Measurements from ENCODE around the gene NDUFV1. TPM values are rescaled to one million over a fixed set of nuclear protein-coding genes. Genes with fewer than 3 reads are reported as not detected.
"Not testable (repeated sequence)": the region's sequence is repeated elsewhere in the genome, so short reads cannot be mapped to it uniquely, and the experiment has no call there.

Gene NDUFV1
- total and polyA plus RNA-seq, 2 donors (not counting 1 experiment from before 2014, with no cell fraction given): 238 to 315 TPM

DNA sequence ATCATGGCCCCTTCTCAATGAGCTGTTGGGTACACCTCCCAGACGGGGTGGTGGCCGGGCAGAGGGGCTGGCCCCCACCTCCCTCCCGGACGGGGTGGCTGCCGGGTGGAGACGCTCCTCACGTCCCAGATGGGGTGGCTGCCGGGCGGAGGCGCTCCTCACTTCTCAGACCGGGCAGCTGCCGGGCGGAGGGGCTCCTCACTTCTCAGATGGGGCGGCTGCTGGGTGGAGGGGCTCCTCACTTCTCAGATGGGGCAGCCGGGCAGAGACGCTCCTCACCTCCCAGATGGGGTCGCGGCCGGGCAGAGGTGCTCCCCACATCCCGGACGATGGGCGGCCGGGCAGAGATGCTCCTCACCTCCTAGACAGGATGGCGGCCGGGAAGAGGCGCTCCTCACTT lies 8.8 kb upstream of the NDUFV1 start:
- H3K9me3 Mint-ChIP-seq (ENCODE audit: insufficient read depth); intact Hi-C loops (cut with micrococcal nuclease); H3K27ac ChIP-seq (ENCODE audit: low read length in 2 of 2); POLR2A ChIA-PET; H3K36me3 ChIP-seq (replicated peaks in 1 of 2; ENCODE audit: control extremely low read depth in 1 of 2, control insufficient read depth in 1 of 2, extremely low read depth in 1 of 2, insufficient read depth in 2 of 2, low read length in 1 of 2); H2AFZ ChIP-seq (ENCODE audit: insufficient read depth, low read depth, low read length, poor library complexity, severe bottlenecking); H3K9ac ChIP-seq (ENCODE audit: low read length); H3K27me3 ChIP-seq (replicated peaks in 1 of 4; ENCODE audit: control extremely low read depth in 1 of 4, control insufficient read depth in 3 of 4, insufficient read depth in 4 of 4, low read length in 3 of 4); H4K20me1 ChIP-seq (ENCODE audit: control insufficient read depth, insufficient read depth, low read length, poor library complexity, severe bottlenecking); CTCF ChIA-PET; H3K27ac Mint-ChIP-seq; H3K79me2 ChIP-seq (ENCODE audit: control insufficient read depth, insufficient read depth, low read length); H3K4me3 Mint-ChIP-seq; DNase-seq; H3K27me3 Mint-ChIP-seq; H3K4me3 ChIP-seq (ENCODE audit: control extremely low read depth in 1 of 5, extremely low read depth in 1 of 5, insufficient read depth in 1 of 5, low read depth in 2 of 5, low read length in 4 of 5); H3K4me2 ChIP-seq (replicated peaks; ENCODE audit: low read depth, low read length, poor library complexity, severe bottlenecking); ATAC-seq (ENCODE audit: low read depth): not testable (repeated sequence)
- 96% methylated on average over 13 of the region's 26 CpGs for WGBS (ENCODE audit: insufficient coverage)
- H3K9me3 ChIP-seq (ENCODE audit: control extremely low read depth in 1 of 3, control insufficient read depth in 2 of 3, insufficient read depth in 1 of 3, low read length in 2 of 3): peaks cover 0 to 11% (median 3%) of the 10 kb centered on the region in 3 donors
- peaks cover 18 to 20% of the 10 kb centered on the region in 2 donors for H3K4me1 ChIP-seq (ENCODE audit: control insufficient read depth in 2 of 2, insufficient read depth in 2 of 2, low read length in 2 of 2)
- H3K4me1 Mint-ChIP-seq: peaks cover 19% of the 10 kb centered on the region

DNA sequence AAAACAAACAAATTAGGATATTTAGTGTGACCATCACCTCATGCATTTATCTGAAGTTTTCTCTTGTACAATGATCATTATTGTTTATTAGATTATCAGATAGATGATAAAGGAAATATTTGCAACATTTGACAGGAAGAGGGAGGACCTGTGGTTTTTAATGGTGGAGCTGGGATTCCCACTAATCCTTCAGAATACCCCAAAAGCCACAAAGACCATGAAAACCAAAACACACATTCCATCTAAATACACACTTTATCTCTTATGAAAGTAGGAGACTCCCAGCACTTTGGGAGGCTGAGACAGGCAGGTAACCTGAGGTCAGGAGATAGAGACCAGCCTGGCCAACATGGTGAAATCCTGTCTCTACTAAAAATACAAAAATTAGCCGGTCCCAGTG lies 7.6 kb upstream of the NDUFV1 start:
- intact Hi-C loops (cut with micrococcal nuclease): no loop called here
- Histone ChIP-seq H3K4me1 (ENCODE audit: control insufficient read depth in 2 of 2, insufficient read depth in 2 of 2, low read length in 2 of 2) (peaks cover 18 to 20% of the 10 kb centered on the region in 2 donors), H3K79me2 (ENCODE audit: control insufficient read depth, insufficient read depth, low read length) (no peaks in the 10 kb centered on the region), H3K36me3 (replicated peaks in 1 of 2; ENCODE audit: control extremely low read depth in 1 of 2, control insufficient read depth in 1 of 2, extremely low read depth in 1 of 2, insufficient read depth in 2 of 2, low read length in 1 of 2) (no peaks in the 10 kb centered on the region), H3K9ac (ENCODE audit: low read length) (no peak overlapping the region), H3K27me3 (replicated peaks in 1 of 4; ENCODE audit: control extremely low read depth in 1 of 4, control insufficient read depth in 3 of 4, insufficient read depth in 4 of 4, low read length in 3 of 4) (peaks cover 0 to 6% (median 2%) of the 10 kb centered on the region in 4 experiments), H4K20me1 (ENCODE audit: control insufficient read depth, insufficient read depth, low read length, poor library complexity, severe bottlenecking) (no peaks in the 10 kb centered on the region), H3K9me3 (ENCODE audit: control extremely low read depth in 1 of 3, control insufficient read depth in 2 of 3, insufficient read depth in 1 of 3, low read length in 2 of 3) (peaks cover 0 to 11% (median 3%) of the 10 kb centered on the region in 3 donors), H3K4me3 (ENCODE audit: control extremely low read depth in 1 of 5, extremely low read depth in 1 of 5, insufficient read depth in 1 of 5, low read depth in 2 of 5, low read length in 4 of 5) (no peak overlapping the region), H2AFZ (ENCODE audit: insufficient read depth, low read depth, low read length, poor library complexity, severe bottlenecking) (no peak overlapping the region), H3K4me2 (replicated peaks; ENCODE audit: low read depth, low read length, poor library complexity, severe bottlenecking) (no peak overlapping the region), H3K27ac (ENCODE audit: low read length in 2 of 2) (no peak overlapping the region)
- DNase-seq: no peak
- no peak overlapping the region for H3K27ac Mint-ChIP-seq
- 83% methylated on average over 1 of the region's 1 CpG for WGBS (ENCODE audit: insufficient coverage)
- peaks cover 11% of the 10 kb centered on the region for H3K27me3 Mint-ChIP-seq
- ChIA-PET POLR2A (interaction anchor here (0.7 kb wide), 1 partner anchor 15 kb away, joined by 5 read pairs; no protein-coding TSS in a partner anchor), CTCF (no interaction called here)
- no peak overlapping the region for H3K4me3 Mint-ChIP-seq
- H3K4me1 Mint-ChIP-seq: peaks cover 19% of the 10 kb centered on the region
- H3K9me3 Mint-ChIP-seq (ENCODE audit: insufficient read depth): no peaks in the 10 kb centered on the region
- no peak for TF ChIP-seq EZH2 (IDR thresholded peaks at IDR 0.05; ENCODE audit: borderline replicate concordance, insufficient read depth, low read depth, low read length, poor library complexity, severe bottlenecking)
- TF ChIP-seq, protein P1, sequence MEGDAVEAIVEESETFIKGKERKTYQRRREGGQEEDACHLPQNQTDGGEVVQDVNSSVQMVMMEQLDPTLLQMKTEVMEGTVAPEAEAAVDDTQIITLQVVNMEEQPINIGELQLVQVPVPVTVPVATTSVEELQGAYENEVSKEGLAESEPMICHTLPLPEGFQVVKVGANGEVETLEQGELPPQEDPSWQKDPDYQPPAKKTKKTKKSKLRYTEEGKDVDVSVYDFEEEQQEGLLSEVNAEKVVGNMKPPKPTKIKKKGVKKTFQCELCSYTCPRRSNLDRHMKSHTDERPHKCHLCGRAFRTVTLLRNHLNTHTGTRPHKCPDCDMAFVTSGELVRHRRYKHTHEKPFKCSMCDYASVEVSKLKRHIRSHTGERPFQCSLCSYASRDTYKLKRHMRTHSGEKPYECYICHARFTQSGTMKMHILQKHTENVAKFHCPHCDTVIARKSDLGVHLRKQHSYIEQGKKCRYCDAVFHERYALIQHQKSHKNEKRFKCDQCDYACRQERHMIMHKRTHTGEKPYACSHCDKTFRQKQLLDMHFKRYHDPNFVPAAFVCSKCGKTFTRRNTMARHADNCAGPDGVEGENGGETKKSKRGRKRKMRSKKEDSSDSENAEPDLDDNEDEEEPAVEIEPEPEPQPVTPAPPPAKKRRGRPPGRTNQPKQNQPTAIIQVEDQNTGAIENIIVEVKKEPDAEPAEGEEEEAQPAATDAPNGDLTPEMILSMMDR (IDR thresholded peaks at IDR 0.05): no peak
- ATAC-seq (ENCODE audit: low read depth): no peak
